ENCODE results near the gene PRAMEF20.
"Not testable (repeated sequence)": the region's sequence is repeated elsewhere in the genome, so short reads cannot be mapped to it uniquely, and the experiment has no call there.

The PRAMEF20 gene

DNA sequence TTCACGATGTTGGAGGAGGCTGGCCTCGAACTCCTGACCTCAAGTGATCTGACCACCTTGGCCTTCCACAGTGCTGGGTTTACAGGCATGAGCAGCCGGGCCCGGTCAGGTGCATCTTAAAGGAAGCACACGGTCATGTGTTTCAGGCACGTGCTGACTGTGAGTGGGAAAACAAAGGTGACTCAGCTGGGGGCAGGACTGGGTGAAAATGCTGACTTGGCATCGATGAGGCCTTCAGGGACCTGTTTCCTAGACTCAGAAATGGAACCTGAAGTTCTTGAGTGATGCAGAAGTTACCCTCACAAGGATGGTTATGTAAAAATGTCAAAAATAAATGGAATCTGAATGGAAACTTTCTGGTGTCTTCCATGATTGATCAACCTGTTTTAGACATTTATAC is 17.2 kb upstream of the PRAMEF20 start:
- H3K27ac ChIP-seq (ENCODE audit: insufficient read depth in 1 of 2, low read depth in 1 of 2, low read length in 2 of 2, poor library complexity in 1 of 2, severe bottlenecking in 2 of 2); H3K4me1 ChIP-seq (ENCODE audit: control extremely low read depth in 1 of 4, control insufficient read depth in 4 of 4, insufficient read depth in 4 of 4, low read length in 3 of 4); POLR2A ChIA-PET; H3K4me3 ChIP-seq (ENCODE audit: control insufficient read depth in 1 of 7, extremely low read depth in 1 of 7, insufficient read depth in 4 of 7, low read depth in 2 of 7, low read length in 6 of 7); DNase-seq; H3K9me3 ChIP-seq (ENCODE audit: control extremely low read depth in 1 of 5, control insufficient read depth in 4 of 5, insufficient read depth in 2 of 5, low read depth in 1 of 5, low read length in 4 of 5); H3K36me3 ChIP-seq (ENCODE audit: control insufficient read depth in 4 of 4, insufficient read depth in 4 of 4, low read length in 3 of 4); CTCF ChIA-PET; H3K27me3 ChIP-seq (replicated peaks in 2 of 5; ENCODE audit: control insufficient read depth in 4 of 5, insufficient read depth in 5 of 5, low read length in 4 of 5): not testable (repeated sequence)
- WGBS (ENCODE audit: insufficient coverage), result 88% methylated on average over 5 of the region's 7 CpGs

DNA sequence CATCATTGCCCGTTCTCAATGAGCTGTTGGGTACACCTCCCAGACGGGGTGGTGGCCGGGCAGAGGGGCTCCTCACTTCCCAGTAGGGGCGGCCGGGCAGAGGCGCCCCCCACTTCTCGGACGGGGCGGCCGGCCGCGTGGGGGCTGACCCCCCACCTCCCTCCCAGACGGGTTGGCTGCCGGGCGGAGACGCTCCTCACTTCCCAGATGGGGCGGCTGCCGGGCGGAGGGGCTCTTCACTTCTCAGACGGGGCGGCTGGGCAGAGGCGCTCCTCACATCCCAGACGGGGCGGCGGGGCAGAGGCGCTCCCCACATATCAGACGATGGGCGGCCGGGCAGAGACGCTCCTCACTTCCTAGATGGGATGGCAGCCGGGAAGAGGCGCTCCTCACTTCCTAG is 15.5 kb upstream of the PRAMEF20 start:
- H3K4me1 ChIP-seq (ENCODE audit: control extremely low read depth in 1 of 4, control insufficient read depth in 4 of 4, insufficient read depth in 4 of 4, low read length in 3 of 4); CTCF ChIA-PET; POLR2A ChIA-PET; H3K27ac ChIP-seq (ENCODE audit: insufficient read depth in 1 of 2, low read depth in 1 of 2, low read length in 2 of 2, poor library complexity in 1 of 2, severe bottlenecking in 2 of 2); DNase-seq; H3K9me3 ChIP-seq (ENCODE audit: control extremely low read depth in 1 of 5, control insufficient read depth in 4 of 5, insufficient read depth in 2 of 5, low read depth in 1 of 5, low read length in 4 of 5); H3K4me3 ChIP-seq (ENCODE audit: control insufficient read depth in 1 of 7, extremely low read depth in 1 of 7, insufficient read depth in 4 of 7, low read depth in 2 of 7, low read length in 6 of 7); H3K27me3 ChIP-seq (replicated peaks in 2 of 5; ENCODE audit: control insufficient read depth in 4 of 5, insufficient read depth in 5 of 5, low read length in 4 of 5); H3K36me3 ChIP-seq (ENCODE audit: control insufficient read depth in 4 of 4, insufficient read depth in 4 of 4, low read length in 3 of 4): not testable (repeated sequence)
- 96% methylated on average over 22 of the region's 32 CpGs for WGBS (ENCODE audit: insufficient coverage)

DNA sequence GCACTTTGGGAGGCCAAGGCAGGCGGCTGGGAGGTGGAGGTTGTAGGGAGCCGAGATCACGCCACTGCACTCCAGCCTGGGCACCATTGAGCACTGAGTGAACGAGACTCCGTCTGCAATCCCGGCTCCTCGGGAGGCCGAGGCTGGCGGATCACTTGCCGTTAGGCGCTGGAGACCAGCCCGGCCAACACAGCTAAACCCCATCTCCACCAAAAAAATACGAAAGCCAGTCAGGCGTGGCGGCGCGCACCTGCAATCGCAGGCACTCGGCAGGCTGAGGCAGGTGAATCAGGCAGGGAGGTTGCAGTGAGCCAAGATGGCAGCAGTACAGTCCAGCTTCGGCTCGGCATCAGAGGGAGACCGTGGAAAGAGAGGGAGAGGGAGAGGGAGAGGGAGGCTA is 14.9 kb upstream of the PRAMEF20 start:
- WGBS (ENCODE audit: insufficient coverage), result 95% methylated on average over 10 of the region's 22 CpGs
- POLR2A ChIA-PET; H3K36me3 ChIP-seq (ENCODE audit: control insufficient read depth in 4 of 4, insufficient read depth in 4 of 4, low read length in 3 of 4); H3K4me1 ChIP-seq (ENCODE audit: control extremely low read depth in 1 of 4, control insufficient read depth in 4 of 4, insufficient read depth in 4 of 4, low read length in 3 of 4); DNase-seq; H3K27ac ChIP-seq (ENCODE audit: insufficient read depth in 1 of 2, low read depth in 1 of 2, low read length in 2 of 2, poor library complexity in 1 of 2, severe bottlenecking in 2 of 2); H3K27me3 ChIP-seq (replicated peaks in 2 of 5; ENCODE audit: control insufficient read depth in 4 of 5, insufficient read depth in 5 of 5, low read length in 4 of 5); CTCF ChIA-PET; H3K4me3 ChIP-seq (ENCODE audit: control insufficient read depth in 1 of 7, extremely low read depth in 1 of 7, insufficient read depth in 4 of 7, low read depth in 2 of 7, low read length in 6 of 7); H3K9me3 ChIP-seq (ENCODE audit: control extremely low read depth in 1 of 5, control insufficient read depth in 4 of 5, insufficient read depth in 2 of 5, low read depth in 1 of 5, low read length in 4 of 5): not testable (repeated sequence)

GRCh38 chr1:13407811-13408210 is 2.4 kb upstream of the PRAMEF20 start:
- Histone ChIP-seq H3K27me3 (replicated peaks in 2 of 5; ENCODE audit: control insufficient read depth in 4 of 5, insufficient read depth in 5 of 5, low read length in 4 of 5) (peaks cover 0 to 3% (median 0%) of the 10 kb centered on the region in 5 experiments), H3K4me1 (ENCODE audit: control extremely low read depth in 1 of 4, control insufficient read depth in 4 of 4, insufficient read depth in 4 of 4, low read length in 3 of 4) (no peaks in the 10 kb centered on the region), H3K27ac (ENCODE audit: insufficient read depth in 1 of 2, low read depth in 1 of 2, low read length in 2 of 2, poor library complexity in 1 of 2, severe bottlenecking in 2 of 2) (no peak overlapping the region), H3K36me3 (ENCODE audit: control insufficient read depth in 4 of 4, insufficient read depth in 4 of 4, low read length in 3 of 4) (no peaks in the 10 kb centered on the region), H3K9me3 (ENCODE audit: control extremely low read depth in 1 of 5, control insufficient read depth in 4 of 5, insufficient read depth in 2 of 5, low read depth in 1 of 5, low read length in 4 of 5) (peaks cover 0 to 8% (median 0%) of the 10 kb centered on the region in 5 experiments), H3K4me3 (ENCODE audit: control insufficient read depth in 1 of 7, extremely low read depth in 1 of 7, insufficient read depth in 4 of 7, low read depth in 2 of 7, low read length in 6 of 7) (no peak overlapping the region)
- DNase-seq, result no peak
- POLR2A ChIA-PET, result no interaction called here
- CTCF ChIA-PET, result no interaction called here
- 94% methylated on average over 3 of the region's 4 CpGs for WGBS (ENCODE audit: insufficient coverage)

- ChIA-PET POLR2A (no interaction called here), CTCF (interaction anchor here (1.1 kb wide), 1 partner anchor 8 kb away, joined by 4 read pairs; no protein-coding TSS in a partner anchor)
- no peaks in the 10 kb centered on the region for H3K9me3 ChIP-seq (ENCODE audit: control extremely low read depth in 1 of 5, control insufficient read depth in 4 of 5, insufficient read depth in 2 of 5, low read depth in 1 of 5, low read length in 4 of 5)
- no peaks in the 10 kb centered on the region for H3K4me1 ChIP-seq (ENCODE audit: control extremely low read depth in 1 of 4, control insufficient read depth in 4 of 4, insufficient read depth in 4 of 4, low read length in 3 of 4)
- DNase-seq, result no peak
- H3K4me3 ChIP-seq (ENCODE audit: control insufficient read depth in 1 of 7, extremely low read depth in 1 of 7, insufficient read depth in 4 of 7, low read depth in 2 of 7, low read length in 6 of 7), result no peak overlapping the region
- H3K27me3 ChIP-seq (replicated peaks in 2 of 5; ENCODE audit: control insufficient read depth in 4 of 5, insufficient read depth in 5 of 5, low read length in 4 of 5), result peaks cover 0 to 3% (median under 1%) of the 10 kb centered on the region in 5 experiments
- 94% methylated on average over 12 of the region's 13 CpGs for WGBS (ENCODE audit: insufficient coverage)
- no peaks in the 10 kb centered on the region for H3K36me3 ChIP-seq (ENCODE audit: control insufficient read depth in 4 of 4, insufficient read depth in 4 of 4, low read length in 3 of 4)
- no peak overlapping the region for H3K27ac ChIP-seq (ENCODE audit: insufficient read depth in 1 of 2, low read depth in 1 of 2, low read length in 2 of 2, poor library complexity in 1 of 2, severe bottlenecking in 2 of 2)
These were observed 20.2 kb downstream of the PRAMEF20 start for GRCh38 chr1:13430495-13430894.

DNA sequence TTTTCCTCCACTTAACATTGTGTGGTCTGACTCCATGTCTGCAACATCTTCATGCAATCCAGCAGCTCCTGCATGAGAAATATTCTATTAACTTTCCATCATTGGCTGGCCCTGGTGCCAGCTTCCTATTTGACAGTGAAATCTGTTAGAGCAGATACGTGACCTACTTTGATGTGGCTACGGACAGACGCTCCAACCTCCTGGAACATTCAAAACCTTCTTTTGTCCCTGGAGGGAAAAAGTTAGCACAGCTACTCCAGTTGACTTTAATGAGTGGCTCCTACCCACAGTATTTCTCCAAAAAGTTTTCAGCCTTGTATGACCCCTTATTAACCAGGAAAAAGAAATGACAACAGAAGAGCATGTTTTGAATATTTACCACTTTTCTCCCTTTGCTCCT is 22.0 kb downstream of the PRAMEF20 start:
- WGBS (ENCODE audit: insufficient coverage), result 47% methylated on average over 2 of the region's 3 CpGs
- Histone ChIP-seq H3K4me1 (ENCODE audit: control extremely low read depth in 1 of 4, control insufficient read depth in 4 of 4, insufficient read depth in 4 of 4, low read length in 3 of 4) (no peaks in the 10 kb centered on the region), H3K36me3 (ENCODE audit: control insufficient read depth in 4 of 4, insufficient read depth in 4 of 4, low read length in 3 of 4) (no peaks in the 10 kb centered on the region), H3K9me3 (ENCODE audit: control extremely low read depth in 1 of 5, control insufficient read depth in 4 of 5, insufficient read depth in 2 of 5, low read depth in 1 of 5, low read length in 4 of 5) (no peaks in the 10 kb centered on the region), H3K27ac (ENCODE audit: insufficient read depth in 1 of 2, low read depth in 1 of 2, low read length in 2 of 2, poor library complexity in 1 of 2, severe bottlenecking in 2 of 2) (no peak overlapping the region), H3K4me3 (ENCODE audit: control insufficient read depth in 1 of 7, extremely low read depth in 1 of 7, insufficient read depth in 4 of 7, low read depth in 2 of 7, low read length in 6 of 7) (no peak overlapping the region), H3K27me3 (replicated peaks in 2 of 5; ENCODE audit: control insufficient read depth in 4 of 5, insufficient read depth in 5 of 5, low read length in 4 of 5) (peaks cover 0 to 7% (median 3%) of the 10 kb centered on the region in 5 experiments)
- ChIA-PET POLR2A (interaction anchor here (0.5 kb wide), 1 partner anchor 44 kb away, joined by 4 read pairs; no protein-coding TSS in a partner anchor), CTCF (no interaction called here)
- DNase-seq, result no peak

DNA sequence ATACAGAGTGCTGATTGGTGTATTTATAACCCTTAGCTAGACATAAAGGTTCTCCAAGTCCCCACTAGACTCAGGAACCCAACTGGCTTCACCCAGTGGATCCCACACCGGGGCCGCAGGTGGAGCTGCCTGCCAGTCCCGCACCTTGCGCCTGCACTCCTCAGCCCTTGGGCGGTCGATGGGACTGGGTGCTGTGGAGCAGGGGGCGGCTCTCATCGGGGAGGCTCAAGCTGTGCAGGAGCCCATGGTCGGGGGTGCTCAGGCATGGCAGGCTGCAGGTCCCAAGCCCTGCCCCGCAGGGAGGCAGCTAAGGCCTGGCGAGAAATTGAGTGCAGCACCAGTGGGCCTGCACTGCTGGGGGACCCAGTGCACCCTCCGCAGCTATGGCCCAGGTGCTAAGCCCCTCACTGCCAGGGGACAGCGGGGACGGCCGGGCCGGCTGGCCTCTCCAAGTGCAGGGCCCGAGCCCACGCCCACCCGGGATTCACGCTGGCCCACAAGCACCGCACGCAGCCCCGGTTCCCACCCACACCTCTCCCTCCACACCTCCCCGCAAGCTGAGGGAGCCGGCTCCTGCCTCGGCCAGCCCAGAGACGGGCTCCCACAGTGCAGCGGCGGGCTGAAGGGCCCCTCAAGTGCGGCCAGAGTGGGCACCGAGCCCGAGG is 23.6 kb downstream of the PRAMEF20 start:
- H3K36me3 ChIP-seq (ENCODE audit: control insufficient read depth in 4 of 4, insufficient read depth in 4 of 4, low read length in 3 of 4); H3K27ac ChIP-seq (ENCODE audit: insufficient read depth in 1 of 2, low read depth in 1 of 2, low read length in 2 of 2, poor library complexity in 1 of 2, severe bottlenecking in 2 of 2); H3K4me1 ChIP-seq (ENCODE audit: control extremely low read depth in 1 of 4, control insufficient read depth in 4 of 4, insufficient read depth in 4 of 4, low read length in 3 of 4); H3K9me3 ChIP-seq (ENCODE audit: control extremely low read depth in 1 of 5, control insufficient read depth in 4 of 5, insufficient read depth in 2 of 5, low read depth in 1 of 5, low read length in 4 of 5); H3K4me3 ChIP-seq (ENCODE audit: control insufficient read depth in 1 of 7, extremely low read depth in 1 of 7, insufficient read depth in 4 of 7, low read depth in 2 of 7, low read length in 6 of 7); CTCF ChIA-PET; DNase-seq; H3K27me3 ChIP-seq (replicated peaks in 2 of 5; ENCODE audit: control insufficient read depth in 4 of 5, insufficient read depth in 5 of 5, low read length in 4 of 5); POLR2A ChIA-PET: not testable (repeated sequence)
- 95% methylated on average over 22 of the region's 32 CpGs for WGBS (ENCODE audit: insufficient coverage)

Measured in common myeloid progenitor, CD34-positive (primary cell).